Peyer's patch (tissue), 4 donors: ENCODE data around the gene AOC3. TPM values are rescaled to one million over a fixed set of nuclear protein-coding genes. Genes with fewer than 3 reads are reported as not detected.
"Not testable (repeated sequence)": the region's sequence is repeated elsewhere in the genome, so short reads cannot be mapped to it uniquely, and the experiment has no call there.

Source experiments
- DNase-seq, 3 donors: peaks; one replicate each; pipeline ENCODE4 v3.0.0-alpha.2; 2017 to 2019
- H3K27ac ChIP-seq, 4 donors: fragments of 200-600 bp; sonication (generic); one replicate each; pipeline ENCODE4 v1.5.1; 2016 to 2019
- H3K27me3 ChIP-seq, 2 donors: fragments of 200-600 bp; sonication (generic); one replicate each; pipeline ENCODE4 v1.5.1; 2019
- H3K36me3 ChIP-seq, 3 donors: fragments of 200-600 bp; sonication (generic); one replicate each; pipeline ENCODE4 v1.5.1; 2016 to 2019
- H3K4me1 ChIP-seq, 4 donors: fragments of 200-600 bp; sonication (generic); one replicate each; pipeline ENCODE4 v1.5.1; 2016 to 2019
- H3K4me3 ChIP-seq, 4 donors: fragments of 200-600 bp; sonication (generic); 1 replicate in 3 of 4; 2 replicates in 1 of 4; pipeline ENCODE4 v1.5.1; 2016 to 2019; ENCODE audit warnings: mild to moderate bottlenecking in 1 of 4
- H3K9me3 ChIP-seq, 4 donors: fragments of 200-600 bp; sonication (generic); one replicate each; pipeline ENCODE4 v1.5.1; 2016 to 2019; ENCODE audit warnings: mild to moderate bottlenecking in 1 of 4
- POLR2A ChIP-seq, 2 donors: fragments of 450-650 bp; IDR thresholded peaks; one replicate each; pipeline ENCODE4 v1.5.1; 2017; ENCODE audit warnings: antibody characterized with exemption in 2 of 2, mild to moderate bottlenecking in 2 of 2, moderate library complexity in 2 of 2
- total RNA-seq, 4 donors: library from RNA; depleted of rRNA; stranded (reverse); fragments of >200 nt; gene quantifications; one replicate each; pipeline ENCODE4 v1.1.0, GENCODE V29; 2016
- TF ChIP-seq, protein P1 (sequence below), 6 experiments: fragments of 450-650 bp in 4 of 6; fragments of 200-600 bp in 2 of 6; sonication (generic) in 1 of 6; IDR thresholded peaks; one replicate each; pipeline ENCODE4 v1.5.1; 2017 to 2019; ENCODE audit warnings: antibody characterized with exemption in 6 of 6, mild to moderate bottlenecking in 3 of 6, moderate library complexity in 1 of 6

AOC3 gene
- total RNA-seq, 4 donors from 2014 or later, result 3.3 to 11.4 (median 7.0) TPM

DNA sequence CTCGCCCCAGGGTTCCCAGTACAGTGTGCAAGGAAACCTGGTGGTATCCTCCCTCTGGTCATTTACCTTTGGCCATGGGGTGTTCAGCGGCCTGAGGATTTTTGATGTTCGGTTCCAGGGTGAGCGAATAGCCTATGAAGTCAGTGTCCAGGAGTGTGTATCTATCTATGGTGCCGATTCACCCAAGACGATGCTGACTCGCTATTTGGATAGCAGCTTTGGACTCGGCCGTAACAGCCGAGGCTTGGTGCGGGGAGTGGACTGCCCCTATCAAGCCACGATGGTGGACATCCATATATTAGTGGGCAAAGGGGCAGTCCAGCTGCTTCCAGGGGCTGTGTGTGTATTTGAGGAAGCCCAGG, 5.5 kb upstream of the AOC3 start:
- DNase-seq, result peak in 1 of 3 donors; percentile 38
- TF ChIP-seq, protein P1, sequence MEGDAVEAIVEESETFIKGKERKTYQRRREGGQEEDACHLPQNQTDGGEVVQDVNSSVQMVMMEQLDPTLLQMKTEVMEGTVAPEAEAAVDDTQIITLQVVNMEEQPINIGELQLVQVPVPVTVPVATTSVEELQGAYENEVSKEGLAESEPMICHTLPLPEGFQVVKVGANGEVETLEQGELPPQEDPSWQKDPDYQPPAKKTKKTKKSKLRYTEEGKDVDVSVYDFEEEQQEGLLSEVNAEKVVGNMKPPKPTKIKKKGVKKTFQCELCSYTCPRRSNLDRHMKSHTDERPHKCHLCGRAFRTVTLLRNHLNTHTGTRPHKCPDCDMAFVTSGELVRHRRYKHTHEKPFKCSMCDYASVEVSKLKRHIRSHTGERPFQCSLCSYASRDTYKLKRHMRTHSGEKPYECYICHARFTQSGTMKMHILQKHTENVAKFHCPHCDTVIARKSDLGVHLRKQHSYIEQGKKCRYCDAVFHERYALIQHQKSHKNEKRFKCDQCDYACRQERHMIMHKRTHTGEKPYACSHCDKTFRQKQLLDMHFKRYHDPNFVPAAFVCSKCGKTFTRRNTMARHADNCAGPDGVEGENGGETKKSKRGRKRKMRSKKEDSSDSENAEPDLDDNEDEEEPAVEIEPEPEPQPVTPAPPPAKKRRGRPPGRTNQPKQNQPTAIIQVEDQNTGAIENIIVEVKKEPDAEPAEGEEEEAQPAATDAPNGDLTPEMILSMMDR (IDR thresholded peaks at IDR 0.05), result no peak
- TF ChIP-seq POLR2A (IDR thresholded peaks at IDR 0.05), result no peak
- H3K4me3 ChIP-seq, result no peak overlapping the region
- peaks cover 0 to 47% (median 0%) of the 10 kb centered on the region in 3 donors for H3K36me3 ChIP-seq
- no peaks in the 10 kb centered on the region for H3K9me3 ChIP-seq
- peaks cover 0 to 18% (median 0%) of the 10 kb centered on the region in 4 donors for H3K4me1 ChIP-seq
- H3K27ac ChIP-seq, result no peak overlapping the region
- H3K27me3 ChIP-seq, result no peaks in the 10 kb centered on the region

DNA sequence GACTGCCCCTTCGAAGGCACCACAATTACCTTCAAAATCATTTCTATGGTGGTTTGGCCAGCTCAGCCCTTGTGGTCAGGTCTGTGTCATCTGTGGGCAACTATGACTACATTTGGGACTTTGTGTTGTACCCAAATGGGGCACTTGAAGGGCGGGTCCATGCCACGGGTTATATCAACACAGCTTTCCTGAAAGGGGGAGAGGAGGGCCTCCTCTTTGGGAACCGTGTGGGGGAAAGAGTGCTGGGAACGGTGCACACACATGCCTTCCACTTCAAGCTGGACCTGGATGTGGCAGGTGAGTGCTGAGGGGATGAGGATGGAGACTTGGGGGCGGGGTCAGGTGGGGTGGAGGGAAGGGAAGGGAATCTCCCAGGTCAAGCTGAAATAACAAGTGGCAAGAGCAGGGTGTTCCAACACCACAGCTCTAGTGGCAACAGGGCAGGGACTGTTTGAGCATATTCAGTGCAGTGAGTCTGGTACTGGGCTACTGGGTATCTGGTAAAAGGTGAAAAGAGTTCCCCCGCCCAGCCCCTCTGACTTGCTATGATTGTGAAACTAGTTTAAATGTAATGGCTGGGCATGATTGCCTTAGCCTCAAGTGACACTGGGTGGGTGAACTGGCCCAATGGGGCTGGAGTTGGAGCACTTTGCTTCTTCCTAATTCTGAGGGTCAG, 4.9 kb upstream of the AOC3 start:
- TF ChIP-seq, protein P1 (IDR thresholded peaks at IDR 0.05), result no peak
- TF ChIP-seq POLR2A (IDR thresholded peaks at IDR 0.05), result no peak
- Histone ChIP-seq H3K9me3 (no peaks in the 10 kb centered on the region), H3K27me3 (no peaks in the 10 kb centered on the region), H3K4me1 (peaks cover 0 to 22% (median 0%) of the 10 kb centered on the region in 4 donors), H3K36me3 (peaks cover 0 to 42% (median 0%) of the 10 kb centered on the region in 3 donors), H3K4me3 (no peak overlapping the region), H3K27ac (peak overlapping the region in 1 of 4 donors; percentile 15)
- DNase-seq, result no peak

- no peak for TF ChIP-seq POLR2A (IDR thresholded peaks at IDR 0.05)
- H3K36me3 ChIP-seq, result peaks cover 0 to 35% (median 0%) of the 10 kb centered on the region in 3 donors
Measured at GRCh38 chr17:42846594-42847280, 4.3 kb upstream of the AOC3 start.

GRCh38 chr17:42848093-42848492, 2.9 kb upstream of the AOC3 start:
- Histone ChIP-seq H3K4me3 (no peak overlapping the region), H3K36me3 (peaks cover 0 to 22% (median 0%) of the 10 kb centered on the region in 3 donors), H3K27me3 (no peaks in the 10 kb centered on the region), H3K9me3 (no peaks in the 10 kb centered on the region), H3K4me1 (peaks cover 0 to 22% (median 0%) of the 10 kb centered on the region in 4 donors), H3K27ac (no peak overlapping the region)
- DNase-seq, result no peak
- no peak for TF ChIP-seq POLR2A (IDR thresholded peaks at IDR 0.05)

More at GRCh38 chr17:42846594-42847280, 4.3 kb upstream of the AOC3 start:
- no peaks in the 10 kb centered on the region for H3K27me3 ChIP-seq
- H3K27ac ChIP-seq, result peak overlapping the region in 1 of 4 donors; percentile 15
- no peak overlapping the region for H3K4me3 ChIP-seq
- no peak for DNase-seq
- no peaks in the 10 kb centered on the region for H3K9me3 ChIP-seq
- H3K4me1 ChIP-seq, result peaks cover 0 to 22% (median 0%) of the 10 kb centered on the region in 4 donors

GRCh38 chr17:42849031-42849430, 2.0 kb upstream of the AOC3 start:
- no peak for DNase-seq
- Histone ChIP-seq H3K27me3 (no peaks in the 10 kb centered on the region), H3K9me3 (no peaks in the 10 kb centered on the region), H3K4me1 (peaks cover 0 to 22% (median 0%) of the 10 kb centered on the region in 4 donors), H3K4me3 (no peak overlapping the region), H3K27ac (no peak overlapping the region), H3K36me3 (peaks cover 0 to 15% (median 0%) of the 10 kb centered on the region in 3 donors)
- TF ChIP-seq POLR2A (IDR thresholded peaks at IDR 0.05), result no peak
- TF ChIP-seq, protein P1 (IDR thresholded peaks at IDR 0.05), result no peak

DNA sequence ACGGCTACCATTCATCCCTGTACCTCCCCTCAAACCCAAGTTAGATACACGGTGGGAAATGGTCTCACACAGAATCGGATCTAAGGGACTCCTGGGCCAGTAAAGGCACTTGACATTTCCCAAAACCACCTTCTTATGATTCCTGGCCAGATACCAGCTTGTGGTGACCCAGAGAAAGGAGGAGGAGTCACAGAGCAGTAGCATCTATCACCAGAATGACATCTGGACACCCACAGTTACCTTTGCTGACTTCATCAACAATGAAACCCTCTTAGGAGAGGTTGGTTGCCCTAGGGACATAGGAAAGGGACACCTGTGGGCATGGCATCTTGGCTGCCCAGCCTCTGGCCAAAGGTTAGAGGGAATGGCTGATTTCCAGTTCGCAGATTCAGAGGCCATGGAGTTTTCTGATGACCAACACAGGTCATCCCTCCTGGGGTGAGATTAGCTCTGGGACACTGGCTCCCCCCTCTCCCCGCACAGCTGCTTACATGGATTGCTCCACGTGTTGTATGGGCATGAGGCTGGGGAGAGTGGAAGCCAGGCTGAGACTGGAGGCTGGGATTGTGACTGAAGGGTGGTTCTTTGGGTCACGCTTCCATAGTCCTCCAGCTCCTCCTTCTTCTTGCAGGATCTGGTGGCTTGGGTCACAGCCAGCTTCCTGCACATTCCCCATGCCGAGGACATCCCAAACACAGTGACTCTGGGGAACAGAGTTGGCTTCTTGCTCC, 1.4 kb upstream of the AOC3 start:
- Histone ChIP-seq H3K4me3 (no peak overlapping the region), H3K9me3 (no peaks in the 10 kb centered on the region), H3K27me3 (no peaks in the 10 kb centered on the region), H3K36me3 (peaks cover 0 to 9% (median 0%) of the 10 kb centered on the region in 3 donors), H3K4me1 (peaks cover 0 to 22% (median 0%) of the 10 kb centered on the region in 4 donors), H3K27ac (peak overlapping the region in 1 of 4 donors; percentile 76)
- no peak for TF ChIP-seq POLR2A (IDR thresholded peaks at IDR 0.05)
- TF ChIP-seq, protein P1 (IDR thresholded peaks at IDR 0.05), result no peak
- peak in 2 of 3 donors; percentile 58 to 61 for DNase-seq

- not testable (repeated sequence) for H3K9me3 ChIP-seq, H3K36me3 ChIP-seq, H3K27me3 ChIP-seq
- DNase-seq, result peak in 1 of 3 donors; percentile 34
- Histone ChIP-seq H3K27ac (peak overlapping the region in 3 of 4 donors; percentile 35 to 80 (median 76)), H3K4me1 (peaks cover 0 to 22% (median 0%) of the 10 kb centered on the region in 4 donors), H3K4me3 (peak overlapping the region in 3 of 4 donors; percentile 12 to 43 (median 35))
Measured at GRCh38 chr17:42851371-42852240, 607 bp downstream of the AOC3 start.
